ENCODE results near the gene OR5K2.

DNA sequence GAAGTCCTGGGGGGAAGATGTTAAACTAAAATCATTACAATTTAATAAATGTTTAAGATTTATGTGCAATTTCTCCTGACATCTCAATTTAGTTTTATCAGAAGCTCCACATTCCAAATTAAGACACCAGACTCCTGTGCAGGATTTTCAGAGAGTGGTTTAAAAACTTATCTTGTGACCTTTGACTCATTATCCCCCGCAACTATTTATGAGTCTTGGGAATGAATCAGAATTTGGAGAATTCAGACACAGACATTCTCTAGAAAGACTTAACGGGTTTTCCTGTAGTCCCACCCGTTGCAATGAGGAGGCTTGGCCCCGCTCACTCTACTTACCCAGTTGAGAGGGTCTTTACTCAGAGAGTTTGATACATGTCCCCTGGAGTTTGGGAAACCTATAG, 7.1 kb downstream of the OR5K2 start:
- TF ChIP-seq, protein P1, sequence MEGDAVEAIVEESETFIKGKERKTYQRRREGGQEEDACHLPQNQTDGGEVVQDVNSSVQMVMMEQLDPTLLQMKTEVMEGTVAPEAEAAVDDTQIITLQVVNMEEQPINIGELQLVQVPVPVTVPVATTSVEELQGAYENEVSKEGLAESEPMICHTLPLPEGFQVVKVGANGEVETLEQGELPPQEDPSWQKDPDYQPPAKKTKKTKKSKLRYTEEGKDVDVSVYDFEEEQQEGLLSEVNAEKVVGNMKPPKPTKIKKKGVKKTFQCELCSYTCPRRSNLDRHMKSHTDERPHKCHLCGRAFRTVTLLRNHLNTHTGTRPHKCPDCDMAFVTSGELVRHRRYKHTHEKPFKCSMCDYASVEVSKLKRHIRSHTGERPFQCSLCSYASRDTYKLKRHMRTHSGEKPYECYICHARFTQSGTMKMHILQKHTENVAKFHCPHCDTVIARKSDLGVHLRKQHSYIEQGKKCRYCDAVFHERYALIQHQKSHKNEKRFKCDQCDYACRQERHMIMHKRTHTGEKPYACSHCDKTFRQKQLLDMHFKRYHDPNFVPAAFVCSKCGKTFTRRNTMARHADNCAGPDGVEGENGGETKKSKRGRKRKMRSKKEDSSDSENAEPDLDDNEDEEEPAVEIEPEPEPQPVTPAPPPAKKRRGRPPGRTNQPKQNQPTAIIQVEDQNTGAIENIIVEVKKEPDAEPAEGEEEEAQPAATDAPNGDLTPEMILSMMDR (IDR thresholded peaks at IDR 0.05), result no peak
- TF ChIP-seq POLR2A (IDR thresholded peaks at IDR 0.05), result no peak
- TF ChIP-seq EP300 (IDR thresholded peaks at IDR 0.05), result no peak
